Heart right ventricle (tissue), 16 donors: ENCODE measurements around the gene TMOD2. TPM values are rescaled to one million over a fixed set of nuclear protein-coding genes. Genes with fewer than 3 reads are reported as not detected.

Experiments used
- ATAC-seq, 8 donors: fragments of 200-7000 bp; cut with Tn5 transposase; one replicate each; pipeline ENCODE4 v1.9.1; 2020; ENCODE audit warnings: mild to moderate bottlenecking in 8 of 8, moderate library complexity in 8 of 8, moderate number of reproducible peaks in 1 of 8
- DNase-seq, 2 donors: peaks; one replicate each; pipeline ENCODE4 v3.0.0-alpha.2; 2020
- H3K27ac ChIP-seq, 10 donors: fragments of 200-600 bp; sonication (generic) in 2 of 10; one replicate each; pipeline versions ENCODE4 v1.5.0 to v1.8.0; 2020 to 2022; ENCODE audit warnings: mild to moderate bottlenecking in 3 of 10
- H3K27me3 ChIP-seq, 7 donors: fragments of 200-600 bp; one replicate each; pipeline ENCODE4 v1.8.0; 2021 to 2022; ENCODE audit warnings: mild to moderate bottlenecking in 2 of 7
- H3K36me3 ChIP-seq, 9 donors: fragments of 200-600 bp; sonication (generic) in 1 of 9; one replicate each; pipeline versions ENCODE4 v1.5.0 to v1.8.0; 2020 to 2022; ENCODE audit warnings: mild to moderate bottlenecking in 2 of 9
- H3K4me1 ChIP-seq, 9 donors: fragments of 200-600 bp; sonication (generic) in 1 of 9; one replicate each; pipeline versions ENCODE4 v1.5.0 to v1.8.0; 2020 to 2022; ENCODE audit warnings: mild to moderate bottlenecking in 4 of 9
- H3K4me3 ChIP-seq, 10 donors: fragments of 200-600 bp; sonication (generic) in 2 of 10; one replicate each; pipeline versions ENCODE4 v1.5.0 to v1.8.0; 2020 to 2022; ENCODE audit warnings: mild to moderate bottlenecking in 7 of 10, moderate library complexity in 2 of 10
- H3K9me3 ChIP-seq, 11 donors: fragments of 200-600 bp in 10 of 11; sonication (generic) in 2 of 11; one replicate each; pipeline versions ENCODE4 v1.5.0 to v1.8.0; 2013 to 2022; ENCODE audit warnings: mild to moderate bottlenecking in 2 of 11, control low read depth in 1 of 11, moderate library complexity in 1 of 11
- WGBS, 2 donors: extraction: QIAGEN DNeasy Blood & Tissue Kit; methylation state at CpG; one replicate each; pipeline ENCODE4 v1.1.7; 2013; ENCODE audit warnings: inconsistent platforms in 1 of 2; 5-methylcytosine and 5-hydroxymethylcytosine counted together
- intact Hi-C, 10 donors: fragments of 100-400 bp; cut with DNase I; formaldehyde crosslinking; loops; one replicate each; pipeline versions ENCODE4 v1.11.1 to v1.14.2; 2022
- polyA plus RNA-seq, 2 donors: library from polyadenylated mRNA; stranded (reverse); fragments of 200-250 nt; gene quantifications; one replicate each; pipeline ENCODE4 v1.2.3, GENCODE V29; 2013
- total RNA-seq, 10 donors: library from RNA; stranded (reverse); fragmentation: NEBNext Ultra II Directional in 3 of 10; extraction: Animal tissue kit (Norgen Biotek cat#: 25700) in 3 of 10; gene quantifications; one replicate each; pipeline versions ENCODE4 v1.2.1 to v1.2.4, GENCODE V29; 2021 to 2023
- TF ChIP-seq, protein P1 (sequence below), 9 donors: fragments of 200-600 bp; sonication (generic) in 2 of 9; IDR thresholded peaks; one replicate each; pipeline versions ENCODE4 v1.5.0 to v1.8.0; 2021 to 2022; ENCODE audit warnings: antibody characterized with exemption in 9 of 9, mild to moderate bottlenecking in 5 of 9, moderate library complexity in 1 of 9
- donor health status: Arrhythmogenic right ventricular cardiomyopathy.
- donor health status: ischemic (EF 13 %, LVEDD 7.1; RV severe dilation, severe dysfunction).
- donor health status: healthy with polysubstance abuse.
- donor health status: DM: no; HTN: yes; CAD: no.
- donor health status: DM: no; HTN: no; CAD: no.
- donor health status: ischemic (EF 25% LVEDD 6.9; RV normal size, moderate dysfunction).
- donor health status: ischemic (EF 25% LVEDD 5.7; RV mildly dilated, moderate dysfunction).
- donor health status: healthy.
- donor health status: DM: yes; HTN: yes; CAD: no.
- donor health status: Ischemic cardiomyopathy.
- donor health status: ischemic (EF 35%, LVEDD 5.7; RV mildly dilated, moderate dysfunction).
- donor health status: nonischemic (EF 11% LVEDD 7.7; RV severe dilation, severe dysfunction).
- donor health status: DM: yes; HTN: yes; CAD: no.
- donor health status: PGD.
- donor health status: ischemic (EF 29% LVEDD 5.4; RV normal size, mild dysfunction).
- donor health status: nonischemic (EF 23%, LVEDD 6.1; RV moderate dilation, normal function).

The TMOD2 gene
- total and polyA plus RNA-seq, 12 donors, result 1.5 to 8.5 (median 4.7) TPM

DNA sequence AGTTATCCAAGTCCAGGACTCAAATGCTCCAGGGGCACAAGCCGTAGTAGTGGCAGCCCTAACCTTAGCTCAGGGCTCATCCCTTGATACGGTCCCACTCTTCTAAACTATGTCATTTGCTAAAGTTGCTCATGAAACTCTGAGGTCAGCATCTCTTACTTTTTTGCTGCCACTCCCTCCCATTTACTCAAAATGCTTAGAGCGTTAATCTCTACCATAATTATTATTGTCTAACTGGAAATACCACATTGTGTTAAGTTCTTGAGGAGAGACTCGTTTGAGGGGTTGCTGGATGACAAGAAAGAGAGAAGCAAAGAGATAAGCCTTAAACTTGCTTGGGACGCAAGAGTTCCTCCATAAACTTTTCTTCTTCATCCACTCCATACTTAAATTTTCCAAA, 51.2 kb downstream of the TMOD2 start:
- TF ChIP-seq, protein P1, sequence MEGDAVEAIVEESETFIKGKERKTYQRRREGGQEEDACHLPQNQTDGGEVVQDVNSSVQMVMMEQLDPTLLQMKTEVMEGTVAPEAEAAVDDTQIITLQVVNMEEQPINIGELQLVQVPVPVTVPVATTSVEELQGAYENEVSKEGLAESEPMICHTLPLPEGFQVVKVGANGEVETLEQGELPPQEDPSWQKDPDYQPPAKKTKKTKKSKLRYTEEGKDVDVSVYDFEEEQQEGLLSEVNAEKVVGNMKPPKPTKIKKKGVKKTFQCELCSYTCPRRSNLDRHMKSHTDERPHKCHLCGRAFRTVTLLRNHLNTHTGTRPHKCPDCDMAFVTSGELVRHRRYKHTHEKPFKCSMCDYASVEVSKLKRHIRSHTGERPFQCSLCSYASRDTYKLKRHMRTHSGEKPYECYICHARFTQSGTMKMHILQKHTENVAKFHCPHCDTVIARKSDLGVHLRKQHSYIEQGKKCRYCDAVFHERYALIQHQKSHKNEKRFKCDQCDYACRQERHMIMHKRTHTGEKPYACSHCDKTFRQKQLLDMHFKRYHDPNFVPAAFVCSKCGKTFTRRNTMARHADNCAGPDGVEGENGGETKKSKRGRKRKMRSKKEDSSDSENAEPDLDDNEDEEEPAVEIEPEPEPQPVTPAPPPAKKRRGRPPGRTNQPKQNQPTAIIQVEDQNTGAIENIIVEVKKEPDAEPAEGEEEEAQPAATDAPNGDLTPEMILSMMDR (IDR thresholded peaks at IDR 0.05), result no peak
- Histone ChIP-seq H3K27ac (no peak overlapping the region), H3K4me1 (peaks cover 0 to 4% (median 0%) of the 10 kb centered on the region in 9 donors), H3K27me3 (no peaks in the 10 kb centered on the region), H3K36me3 (peaks cover 0 to 45% (median 8%) of the 10 kb centered on the region in 9 donors), H3K4me3 (no peak overlapping the region), H3K9me3 (no peaks in the 10 kb centered on the region)
- WGBS, 2 donors, result 95% methylated on average over 5 of the region's 5 CpGs
- intact Hi-C loops, result no loop called here
- DNase-seq, result no peak
- no peak for ATAC-seq

GRCh38 chr15:51803965-51804364, 52.6 kb downstream of the TMOD2 start:
- intact Hi-C loops, result no loop called here
- Histone ChIP-seq H3K4me3 (no peak overlapping the region), H3K36me3 (peaks cover 0 to 51% (median 4%) of the 10 kb centered on the region in 9 donors), H3K4me1 (peaks cover 0 to 4% (median 0%) of the 10 kb centered on the region in 9 donors), H3K27ac (no peak overlapping the region), H3K9me3 (no peaks in the 10 kb centered on the region), H3K27me3 (no peaks in the 10 kb centered on the region)
- no peak for DNase-seq
- 93 to 97% methylated on average over 2 of the region's 2 CpGs for WGBS, 2 donors
- TF ChIP-seq, protein P1 (IDR thresholded peaks at IDR 0.05), result no peak
- no peak for ATAC-seq

DNA sequence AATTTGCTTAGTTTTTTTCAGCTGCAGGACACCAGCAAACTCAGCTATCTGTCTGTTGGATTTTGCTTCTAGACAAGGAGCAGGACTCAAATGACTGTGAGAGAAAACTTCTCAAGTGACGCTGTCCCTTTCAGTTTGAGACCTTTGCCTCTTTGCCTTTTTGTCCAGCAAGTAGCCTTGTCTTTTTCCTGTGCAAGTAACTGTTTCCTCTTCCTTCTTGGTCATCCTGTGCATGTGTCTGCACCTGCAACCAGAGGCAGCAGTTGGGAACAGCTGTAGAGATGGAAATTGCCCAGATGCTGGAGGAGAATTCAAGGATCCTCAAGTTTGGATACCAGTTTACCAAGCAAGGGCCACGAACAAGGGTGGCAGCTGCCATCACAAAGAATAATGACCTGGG, 54.7 kb downstream of the TMOD2 start:
- H3K36me3 ChIP-seq, result peaks cover 0 to 52% (median 4%) of the 10 kb centered on the region in 9 donors
- ATAC-seq (no peak), DNase-seq (no peak)
- H3K4me1 ChIP-seq, result peaks cover 0 to 8% (median 0%) of the 10 kb centered on the region in 9 donors
- WGBS, 2 donors, result 70 to 76% methylated on average over 2 of the region's 2 CpGs
- intact Hi-C loops, result no loop called here
- H3K4me3 ChIP-seq, result no peak overlapping the region
- TF ChIP-seq, protein P1 (IDR thresholded peaks at IDR 0.05), result no peak
- peak overlapping the region in 1 of 10 donors; percentile 39 for H3K27ac ChIP-seq
- no peaks in the 10 kb centered on the region for H3K27me3 ChIP-seq
- no peaks in the 10 kb centered on the region for H3K9me3 ChIP-seq

- H3K27ac ChIP-seq, result no peak overlapping the region
- TF ChIP-seq, protein P1 (IDR thresholded peaks at IDR 0.05), result no peak
- DNase-seq (no peak), ATAC-seq (peak in 3 of 8 donors; percentile 51 to 67 (median 52))
- intact Hi-C loops, result no loop called here
- no peaks in the 10 kb centered on the region for H3K9me3 ChIP-seq
- H3K27me3 ChIP-seq, result no peaks in the 10 kb centered on the region
- H3K4me1 ChIP-seq, result peaks cover 0 to 8% (median 0%) of the 10 kb centered on the region in 9 donors
- WGBS, 2 donors, result 31 to 35% methylated on average over 1 of the region's 1 CpG
- H3K36me3 ChIP-seq, result peaks cover 0 to 56% (median 4%) of the 10 kb centered on the region in 9 donors
- H3K4me3 ChIP-seq, result no peak overlapping the region
Observed at GRCh38 chr15:51809457-51809856, 58.1 kb downstream of the TMOD2 start.
